HG02938 (cell line): ENCODE results near the gene XKR7.
"Not testable (repeated sequence)": the region's sequence is repeated elsewhere in the genome, so short reads cannot be mapped to it uniquely, and the experiment has no call there.

Experiments
- ATAC-seq: cut with Tn5 transposase; IDR thresholded peaks from one replicate; pipeline ENCODE4 v1.9.1; 2021; ENCODE audit warnings: mild to moderate bottlenecking, moderate library complexity; ENCODE audit not compliant: unreplicated experiment

The XKR7 gene

GRCh38 chr20:32010101-32010500 lies 42.1 kb downstream of the XKR7 start, which contains the start of gene CCM2L:
Gene CCM2L, plus strand, starts transcription at chr20:32010438. Its CDS starts 17 bp downstream, at chr20:32010455.
- ATAC-seq: no peak

GRCh38 chr20:32010666-32011065 lies 42.7 kb downstream of the XKR7 start:
- no peak for ATAC-seq

- no peak for ATAC-seq
Observed at GRCh38 chr20:32012159-32012688, 44.3 kb downstream of the XKR7 start.

- ATAC-seq: no peak
Observed at GRCh38 chr20:32013326-32013725, 45.4 kb downstream of the XKR7 start.

- ATAC-seq: no peak
Observed at GRCh38 chr20:32017711-32018251, 49.8 kb downstream of the XKR7 start.

GRCh38 chr20:32018269-32019155 lies 50.6 kb downstream of the XKR7 start:
- no peak for ATAC-seq

- ATAC-seq: no peak
Observed at GRCh38 chr20:32019156-32019510, 51.2 kb downstream of the XKR7 start.

GRCh38 chr20:32019563-32020463 lies 51.9 kb downstream of the XKR7 start:
- ATAC-seq: no peak

GRCh38 chr20:32021091-32021490 lies 53.1 kb downstream of the XKR7 start:
- ATAC-seq: no peak

- ATAC-seq: no peak
Observed at GRCh38 chr20:32024683-32025295, 56.8 kb downstream of the XKR7 start.

- ATAC-seq: no peak
Observed at GRCh38 chr20:32027643-32028042, 59.7 kb downstream of the XKR7 start.

- ATAC-seq: no peak
Observed at GRCh38 chr20:32028647-32029372, 60.9 kb downstream of the XKR7 start.

GRCh38 chr20:32029561-32029960 lies 61.6 kb downstream of the XKR7 start:
- no peak for ATAC-seq

- ATAC-seq: no peak
Observed at GRCh38 chr20:32031007-32031958, 63.3 kb downstream of the XKR7 start.

- no peak for ATAC-seq
Observed at GRCh38 chr20:32033316-32033715, 65.4 kb downstream of the XKR7 start.

GRCh38 chr20:32033721-32034120 lies 65.8 kb downstream of the XKR7 start:
- not testable (repeated sequence) for ATAC-seq

- no peak for ATAC-seq
Observed at GRCh38 chr20:32034581-32035425, 66.9 kb downstream of the XKR7 start.

- ATAC-seq: no peak
Observed at GRCh38 chr20:32035426-32035779, 67.5 kb downstream of the XKR7 start.
